GM19467 (cell line): ENCODE results near the gene HS1BP3.

Source experiments
- ATAC-seq: cut with Tn5 transposase; IDR thresholded peaks from one replicate; pipeline ENCODE4 v1.9.1; 2021; ENCODE audit warnings: mild to moderate bottlenecking, moderate library complexity; ENCODE audit not compliant: unreplicated experiment

Gene HS1BP3

DNA sequence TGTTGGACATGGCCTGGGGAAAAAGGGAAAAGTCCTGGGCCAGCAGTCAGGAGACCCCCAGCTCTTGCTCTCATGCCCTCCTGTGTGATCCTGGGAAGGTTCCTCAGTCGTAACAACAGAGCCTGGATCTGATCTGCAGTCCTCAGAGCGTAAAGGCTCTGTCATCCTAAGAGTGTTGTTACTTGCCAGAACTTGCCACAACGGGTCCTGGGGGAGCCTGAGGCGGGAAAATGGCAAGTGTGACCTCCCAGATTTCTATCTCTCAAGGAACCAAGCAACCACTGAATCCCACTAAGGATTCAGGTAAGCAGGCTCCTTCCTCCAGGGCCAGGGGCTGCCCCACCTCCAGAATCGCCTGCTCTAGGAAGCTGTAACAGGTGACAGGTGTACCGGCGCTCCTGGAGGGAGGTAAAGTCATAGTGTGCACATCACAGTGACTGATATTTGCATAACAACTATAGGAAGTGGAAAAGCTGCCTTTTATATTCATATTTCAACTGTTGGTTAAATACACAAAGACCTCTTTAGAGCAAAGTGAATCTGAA is 18.4 kb downstream of the HS1BP3 start:
- no peak for ATAC-seq

DNA sequence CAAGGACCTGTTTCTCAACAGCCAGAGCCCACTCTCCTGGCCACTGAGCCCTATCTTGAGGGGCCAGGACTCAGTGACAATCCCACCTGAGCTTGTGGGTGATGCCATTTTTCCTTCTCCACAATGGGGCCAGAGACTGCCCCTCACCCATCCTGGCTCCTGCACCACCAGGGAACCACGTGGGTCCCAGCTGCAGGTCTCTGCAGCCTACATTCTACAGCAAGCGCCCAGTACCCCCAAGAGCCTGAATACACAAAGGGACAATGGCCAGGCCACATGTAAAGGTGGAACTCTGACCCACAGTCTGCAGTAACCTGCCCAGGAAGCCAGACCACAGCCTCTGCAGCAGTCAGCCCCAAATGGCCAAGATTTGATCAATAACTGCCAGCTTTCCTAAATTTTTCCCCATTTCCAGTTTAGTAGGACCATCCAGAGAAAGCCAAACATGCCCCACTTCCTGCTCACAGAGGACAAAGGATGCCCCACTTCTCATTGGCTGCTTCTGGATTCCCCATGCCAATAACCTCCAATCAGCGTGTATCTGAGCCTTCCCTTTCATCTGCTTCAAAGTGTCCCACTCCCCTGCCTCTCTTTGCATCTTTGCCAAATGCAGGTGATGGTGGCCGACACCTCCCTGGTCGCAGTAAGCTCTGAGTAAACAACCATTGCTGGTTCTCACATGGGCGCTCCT is 19.1 kb downstream of the HS1BP3 start:
- ATAC-seq = no peak

DNA sequence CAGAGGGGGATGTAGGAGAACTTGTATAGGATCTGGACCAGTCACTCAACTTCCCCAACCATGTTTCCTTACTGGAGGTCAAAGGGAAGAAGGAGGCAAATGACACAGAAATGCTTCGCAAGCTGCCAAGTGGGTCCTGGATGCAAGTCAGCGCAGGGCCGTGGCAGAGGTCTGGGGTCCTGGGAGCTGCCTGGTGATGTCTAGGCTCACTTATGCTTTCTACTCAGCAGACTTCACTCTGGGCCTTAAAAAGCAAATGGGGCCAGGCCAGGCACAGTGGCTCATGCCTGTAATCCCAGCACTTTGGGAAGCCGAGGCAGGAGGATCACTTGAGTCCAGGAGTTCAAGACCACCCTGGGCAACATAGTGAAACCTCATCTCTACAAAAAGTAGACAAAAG is 19.9 kb downstream of the HS1BP3 start:
- no peak for ATAC-seq

DNA sequence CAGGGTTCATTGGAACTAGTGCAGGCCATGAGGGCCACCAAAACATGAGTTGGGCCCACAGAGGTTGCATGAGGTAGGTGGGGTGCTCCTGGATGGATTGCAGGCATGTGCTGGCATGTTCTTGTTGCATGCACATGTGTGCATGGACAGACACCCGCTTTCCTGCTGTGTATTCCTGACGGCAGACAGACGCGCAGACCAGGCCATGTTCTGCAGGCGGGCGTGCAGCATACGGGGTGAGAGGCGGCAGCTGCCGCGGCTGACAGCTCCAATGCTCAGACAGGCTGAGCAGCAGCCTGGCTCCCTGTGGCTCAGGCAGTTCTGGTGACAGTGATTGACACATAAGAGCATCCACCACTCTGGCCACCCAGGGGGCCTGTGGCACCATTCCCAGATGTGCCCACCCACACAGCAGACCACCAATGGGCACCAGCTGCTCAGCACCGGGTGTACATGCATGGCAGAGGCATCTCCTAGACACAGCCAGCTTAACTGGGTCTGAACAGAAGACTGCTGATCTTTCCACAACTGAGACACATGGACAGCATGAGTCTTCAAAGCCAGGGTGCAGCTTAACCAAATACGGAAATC is 21.2 kb downstream of the HS1BP3 start:
- no peak for ATAC-seq

DNA sequence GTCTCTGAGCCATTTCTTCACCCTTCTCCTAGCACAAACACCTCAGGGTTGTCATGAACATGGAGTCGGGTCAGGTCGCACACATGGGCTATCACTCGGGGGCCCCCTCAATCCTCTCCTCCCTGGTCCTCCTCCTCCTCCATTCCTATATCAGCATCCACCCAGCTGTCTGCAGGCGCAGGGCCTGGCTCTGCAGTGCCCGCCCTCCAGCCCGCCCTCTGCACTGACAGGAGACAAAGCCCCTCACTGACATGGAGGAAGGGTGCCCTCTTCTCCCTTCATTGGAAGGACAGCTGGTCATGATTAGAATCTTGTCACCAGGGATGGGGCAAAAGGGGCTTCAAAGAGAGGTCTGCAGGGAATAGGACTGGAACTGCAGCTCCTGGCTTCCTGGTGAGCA is 21.7 kb downstream of the HS1BP3 start:
- ATAC-seq = no peak

DNA sequence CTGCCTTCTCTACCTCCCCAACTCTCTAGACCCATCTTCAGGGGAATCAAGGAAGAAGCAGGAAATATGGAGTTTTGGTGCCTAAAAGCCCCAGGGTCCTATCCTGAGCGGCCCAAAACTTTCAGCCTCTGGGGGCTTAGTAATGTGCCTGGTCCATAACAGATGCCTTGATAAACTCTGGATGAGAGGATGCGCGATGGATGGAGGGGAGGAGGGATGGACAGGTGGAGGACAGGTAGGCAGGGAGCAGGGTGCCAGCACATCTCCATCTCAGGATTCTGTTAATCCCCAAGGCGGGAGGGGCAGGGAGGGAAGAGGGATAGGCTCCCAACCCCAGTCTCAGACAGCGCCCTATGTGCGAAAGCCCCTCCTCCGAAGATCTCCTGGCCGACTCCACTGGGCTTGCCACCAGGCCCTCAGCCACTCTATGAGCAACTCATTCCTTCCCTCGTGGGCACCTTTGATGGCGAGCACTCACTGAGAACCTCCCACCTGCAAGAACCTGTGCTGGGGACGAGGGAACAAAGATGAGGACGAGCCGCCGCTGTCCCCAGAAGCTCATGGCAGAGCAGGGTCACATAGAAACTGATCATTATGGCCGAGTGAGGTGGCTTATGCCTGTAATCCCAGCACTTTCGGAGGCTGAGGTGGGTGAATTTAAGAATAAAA is 23.1 kb downstream of the HS1BP3 start:
- ATAC-seq = no peak

DNA sequence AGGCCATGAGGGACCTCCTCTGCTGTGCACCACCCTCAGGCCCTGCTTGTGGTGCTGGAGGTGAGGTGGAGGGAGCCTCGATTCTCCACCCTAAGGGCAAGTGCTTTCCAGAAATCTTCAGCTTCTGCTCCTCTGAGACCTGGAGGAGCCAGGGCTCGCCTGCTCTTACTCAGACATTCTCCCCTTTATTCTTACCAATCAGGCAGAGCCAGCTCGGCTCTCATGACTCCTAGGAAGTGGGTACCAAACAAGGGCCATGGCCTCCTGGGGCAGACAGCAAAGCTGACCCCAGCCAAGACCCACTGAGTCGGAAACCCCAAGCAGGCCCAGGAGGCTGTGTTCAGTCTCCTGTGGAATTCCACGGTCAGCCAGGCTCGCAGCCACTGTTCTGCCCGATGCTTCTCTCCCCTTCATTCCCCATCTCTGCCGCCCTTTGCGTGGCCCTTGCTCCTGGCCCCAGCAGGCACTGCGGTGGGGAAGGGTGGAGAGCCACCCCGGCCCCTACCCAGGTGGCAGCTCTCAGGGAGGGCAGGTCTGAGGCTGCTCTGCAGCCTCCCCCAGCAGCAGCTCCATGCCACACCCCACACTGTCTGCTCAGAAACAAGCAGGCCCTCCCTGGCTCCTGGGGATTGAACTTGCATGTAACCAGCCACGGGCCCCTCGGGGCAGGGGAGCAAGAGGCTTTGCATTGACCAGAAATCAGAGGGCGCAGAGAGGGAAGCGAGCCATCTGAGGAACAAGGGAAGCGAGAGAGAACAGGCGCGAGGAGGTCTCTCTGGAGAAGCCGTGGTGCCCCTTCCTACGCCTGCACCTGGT is 24.0 kb downstream of the HS1BP3 start:
- ATAC-seq = no peak

DNA sequence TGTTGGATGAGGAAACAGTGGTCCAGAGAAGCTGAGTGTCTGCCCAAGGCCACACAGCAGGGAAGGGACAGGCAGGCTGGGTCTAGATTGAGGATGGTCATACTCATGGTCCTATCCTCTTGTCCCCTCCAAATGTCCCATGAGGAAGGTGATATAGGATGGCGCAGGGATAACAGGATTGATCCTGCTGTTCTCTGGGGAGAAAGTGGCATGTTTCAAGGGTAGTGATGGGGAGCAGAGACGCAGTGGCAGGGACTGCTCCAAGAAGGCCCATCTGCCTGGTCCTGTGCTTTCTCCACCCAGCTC is 24.6 kb downstream of the HS1BP3 start:
- no peak for ATAC-seq

DNA sequence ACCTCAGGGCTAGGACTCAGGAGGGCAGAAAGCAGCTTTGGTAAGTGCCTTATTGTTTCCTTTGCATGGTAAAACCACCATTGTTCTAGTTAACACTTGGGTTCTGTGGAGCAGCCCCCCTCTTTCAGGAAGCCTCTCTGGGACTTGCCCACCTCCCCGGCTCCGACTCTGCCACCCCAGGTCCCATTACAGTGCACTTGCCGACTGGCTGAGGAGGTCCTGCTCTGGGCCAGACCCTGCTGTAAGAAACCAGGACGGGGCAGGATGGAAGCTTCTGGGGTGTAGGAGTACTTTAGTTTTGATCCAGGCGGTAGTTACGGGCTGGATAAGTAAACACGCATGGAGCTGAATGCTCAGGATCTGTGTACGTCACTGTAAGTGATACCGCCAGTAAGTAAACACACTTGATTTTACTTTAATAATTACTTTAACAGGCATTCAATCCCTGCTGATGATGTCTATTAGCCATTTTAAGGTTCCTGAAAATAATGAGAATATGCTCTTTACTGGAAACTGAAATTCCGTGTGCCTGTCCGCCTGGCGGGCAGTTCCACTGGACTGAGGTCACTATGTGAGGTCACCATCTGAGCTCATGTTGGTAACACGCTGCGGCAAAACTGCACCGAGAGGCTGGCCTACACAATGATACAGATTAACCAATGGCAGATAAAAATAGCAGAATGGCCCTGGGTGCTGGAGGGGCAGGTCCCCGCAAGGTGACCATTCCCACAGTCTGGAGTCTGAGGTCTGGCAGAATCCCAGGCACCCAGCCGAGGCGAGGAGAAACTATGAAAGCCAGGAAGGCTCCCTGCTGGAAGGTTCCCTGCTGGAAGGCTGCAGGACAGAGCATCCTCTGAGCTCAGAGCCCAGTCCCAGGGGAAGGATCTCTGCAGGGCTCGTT is 25.2 kb downstream of the HS1BP3 start:
- ATAC-seq = no peak

DNA sequence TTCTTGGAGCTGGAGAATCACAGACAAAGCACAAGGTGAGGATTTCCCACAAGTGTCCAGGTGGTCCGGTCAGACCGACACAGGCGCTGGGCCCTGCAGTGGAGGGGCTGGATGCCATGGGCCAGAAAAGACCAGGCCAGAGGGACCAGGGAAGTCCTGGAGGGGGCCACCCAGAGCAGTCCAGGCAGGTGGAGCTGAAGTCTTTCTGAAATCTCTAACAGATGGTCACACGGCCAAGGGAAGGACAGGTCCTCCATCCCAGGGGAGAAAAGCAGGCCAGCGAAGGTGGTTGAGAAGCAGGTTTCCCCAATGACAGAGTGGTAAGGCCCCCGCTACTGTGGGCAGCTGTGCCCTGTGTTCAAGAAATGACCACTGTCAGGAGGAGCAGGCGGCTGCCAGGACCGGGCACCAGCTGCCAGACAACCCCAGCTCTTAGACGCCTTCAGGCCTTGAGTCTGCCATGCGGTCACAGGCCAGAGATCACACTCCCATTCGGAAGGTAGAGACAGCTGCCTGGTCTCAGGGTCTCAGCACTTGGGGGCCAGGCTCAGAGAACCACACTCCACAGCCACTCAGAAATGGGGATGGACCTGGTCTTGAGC is 25.9 kb downstream of the HS1BP3 start:
- ATAC-seq = no peak

DNA sequence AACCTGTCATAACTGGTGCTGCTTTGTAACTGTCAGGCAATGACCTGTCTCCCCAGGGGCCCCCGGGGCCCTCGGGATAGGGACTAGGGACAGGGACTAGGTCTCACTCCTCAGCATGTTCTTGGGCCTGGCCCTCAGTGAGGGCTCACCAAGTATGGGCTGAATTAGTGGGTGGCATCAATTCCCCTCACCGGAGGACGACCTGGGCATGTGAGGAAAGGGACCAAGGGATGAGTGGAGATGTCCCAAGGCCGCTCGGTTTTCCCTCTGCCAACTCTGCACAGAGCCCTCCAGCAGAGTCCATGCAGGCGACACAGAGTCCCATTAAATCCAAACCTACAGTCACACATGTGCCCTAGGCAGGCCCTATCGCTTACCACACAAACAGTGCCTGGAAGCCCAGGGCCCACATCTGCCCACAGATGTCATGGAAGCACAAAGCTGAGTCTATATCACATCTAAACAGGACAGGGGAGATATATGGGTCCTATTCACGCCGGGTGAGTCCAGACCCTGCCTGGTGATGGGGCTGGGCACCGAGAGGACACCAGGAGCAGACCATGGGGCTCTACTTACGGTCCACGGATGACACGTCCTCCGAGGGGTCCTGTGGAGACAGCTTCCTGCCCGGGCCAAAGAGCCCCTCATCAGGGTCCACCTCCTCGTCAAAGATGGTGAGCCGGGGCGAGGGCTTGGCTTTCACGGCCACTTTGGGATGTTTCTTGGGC is 26.6 kb downstream of the HS1BP3 start:
- no peak for ATAC-seq

DNA sequence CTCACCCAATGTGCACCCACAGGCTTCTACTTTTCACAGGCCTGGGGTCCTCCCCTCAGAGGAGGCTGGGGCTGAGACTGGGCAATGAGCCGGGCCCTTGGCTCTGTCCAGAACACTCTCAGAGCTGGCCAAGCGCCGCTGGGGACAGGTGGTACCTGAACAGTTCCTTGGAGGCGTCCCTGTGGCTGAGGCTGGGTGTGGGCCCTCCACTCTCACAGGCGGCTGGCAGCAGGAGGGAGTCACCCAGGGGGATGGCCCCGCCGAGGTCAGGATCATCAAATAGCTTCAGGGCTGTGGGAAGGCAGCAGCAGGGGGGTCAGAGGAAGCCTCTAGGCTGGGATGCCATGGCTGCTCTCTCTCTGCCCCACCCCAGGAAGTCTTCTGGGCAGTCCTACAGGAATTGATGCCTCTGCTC is 27.1 kb downstream of the HS1BP3 start:
- ATAC-seq = no peak

DNA sequence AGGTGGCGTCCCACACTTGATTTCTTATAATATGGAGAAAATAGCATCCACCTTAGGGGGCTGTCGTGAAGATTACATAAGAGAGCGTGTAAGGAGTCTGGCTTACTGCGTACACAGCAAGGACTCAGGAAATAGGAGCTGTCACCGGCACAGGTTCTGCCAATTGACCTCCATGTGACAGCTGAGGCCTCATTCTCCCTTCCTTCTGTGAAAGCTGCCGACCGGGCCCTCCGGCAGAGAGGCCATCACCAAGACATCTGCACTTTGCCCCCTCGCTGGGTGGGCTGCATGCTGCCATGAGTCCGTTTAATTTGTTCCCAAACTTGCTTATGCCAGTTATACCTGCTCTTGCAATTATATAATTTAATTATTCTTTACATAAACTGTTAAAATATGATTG is 27.7 kb downstream of the HS1BP3 start:
- ATAC-seq = no peak

DNA sequence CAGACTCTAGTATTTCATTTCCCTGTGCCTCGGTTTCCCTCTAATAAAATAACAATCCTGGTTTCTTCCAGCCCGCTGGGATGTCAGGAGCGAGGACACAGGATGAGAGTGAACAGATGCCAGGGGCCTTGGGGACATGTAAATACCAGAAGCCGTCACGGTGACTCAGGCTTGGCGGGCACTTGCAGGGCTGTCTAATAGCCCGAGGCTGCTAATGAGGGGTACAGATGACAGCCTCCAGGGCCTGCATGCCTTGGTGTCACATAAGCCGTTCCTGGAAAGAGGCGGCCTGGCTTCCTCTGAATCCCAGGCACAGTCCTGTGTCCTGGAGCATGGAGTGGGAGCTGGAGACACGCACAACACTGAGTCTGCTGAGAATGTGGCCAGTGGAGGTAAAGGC is 28.2 kb downstream of the HS1BP3 start:
- no peak for ATAC-seq

DNA sequence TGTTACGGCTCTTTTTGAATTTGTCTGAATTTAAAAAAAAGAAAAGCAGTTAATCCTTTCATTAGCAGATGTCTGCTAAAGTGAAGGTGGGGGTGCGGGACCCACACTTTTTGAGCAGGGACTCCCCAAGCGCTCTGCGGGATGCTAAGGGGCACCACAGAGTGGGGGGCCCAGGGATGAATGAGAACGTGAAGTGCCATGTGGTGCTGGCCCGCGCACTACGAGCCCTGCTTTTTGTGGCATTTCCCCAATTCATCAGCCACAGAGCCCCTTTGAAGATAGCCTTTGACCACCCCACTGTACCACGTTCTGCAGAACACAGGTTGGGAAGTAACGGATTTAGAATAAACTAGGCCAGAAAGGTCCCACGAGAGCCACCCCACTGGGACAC is 28.6 kb downstream of the HS1BP3 start:
- ATAC-seq = no peak

DNA sequence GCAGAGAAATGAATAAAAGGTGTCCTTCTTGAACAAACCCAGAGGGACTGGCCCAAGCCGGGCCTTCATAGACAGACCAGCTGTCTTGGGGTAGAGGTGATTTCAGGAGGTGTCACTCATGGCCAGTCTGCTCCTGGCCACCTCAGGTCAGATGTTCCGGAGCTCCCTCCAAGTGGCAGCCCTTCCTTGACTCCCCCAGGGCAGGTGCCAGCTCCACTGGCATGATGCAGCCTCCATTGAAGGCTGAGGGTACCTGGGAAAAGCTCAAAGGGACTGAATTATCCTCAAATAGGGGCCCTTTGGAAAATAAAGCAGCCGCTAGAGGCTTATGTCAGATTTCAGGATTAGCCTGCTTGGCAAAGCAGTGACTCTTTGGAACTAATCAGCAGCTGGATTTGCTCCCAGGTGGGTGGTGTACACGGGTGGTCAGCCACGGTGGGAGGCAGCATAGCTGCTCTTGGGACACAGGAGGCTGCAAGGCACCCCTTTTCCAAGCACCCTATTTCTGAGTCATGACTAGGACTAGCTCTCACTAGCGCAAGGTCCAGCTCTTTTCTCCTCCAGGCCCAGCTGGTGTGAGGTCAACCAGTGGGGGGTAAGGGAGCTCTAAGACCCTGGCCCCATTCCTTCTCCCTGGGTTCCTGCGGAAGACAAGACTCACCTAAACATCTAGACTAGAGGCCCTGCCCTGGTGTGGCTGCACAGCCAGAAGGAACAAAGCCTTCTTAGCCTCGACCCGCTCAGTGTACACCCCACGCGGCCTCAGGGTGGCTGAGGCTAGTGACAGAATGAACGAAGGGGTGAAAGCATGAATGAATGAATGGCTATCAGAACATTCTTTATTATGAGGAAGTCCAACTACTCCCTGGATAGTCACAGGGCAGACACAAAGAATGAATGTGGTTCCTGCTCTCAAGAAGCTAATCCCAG is 29.3 kb downstream of the HS1BP3 start:
- ATAC-seq = no peak

DNA sequence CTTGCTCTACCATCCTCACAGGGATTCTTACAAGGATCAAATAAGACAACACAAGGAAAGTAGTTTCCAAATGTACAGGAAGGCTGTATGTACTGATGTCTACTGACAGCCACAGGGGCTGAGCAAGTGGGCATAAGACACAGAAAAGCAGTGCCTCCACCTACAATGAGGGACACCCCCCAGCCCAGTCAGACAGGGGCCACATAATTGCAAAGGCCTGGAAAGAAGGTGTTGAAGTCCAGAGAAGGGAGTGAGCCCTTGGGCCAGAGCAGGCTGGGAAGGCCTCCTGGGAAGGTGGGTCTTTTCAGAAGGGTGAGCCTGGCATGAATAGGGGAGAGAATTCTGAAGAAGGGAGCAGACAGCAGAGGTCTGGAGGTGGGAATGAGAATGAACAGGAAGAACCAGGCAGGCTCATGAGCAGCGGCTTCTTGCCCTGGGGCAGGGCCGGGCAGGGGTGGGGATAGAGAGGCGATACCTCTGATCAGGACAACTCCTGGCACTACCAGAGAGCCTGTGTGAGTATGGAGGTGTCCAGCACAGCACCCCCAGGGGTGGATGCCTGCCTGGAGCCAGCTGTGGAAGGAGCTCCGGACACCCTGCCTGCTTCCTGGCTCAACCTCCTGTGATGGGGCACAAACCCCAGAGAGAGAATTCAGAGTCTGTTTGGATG is 30.1 kb downstream of the HS1BP3 start:
- ATAC-seq = no peak

DNA sequence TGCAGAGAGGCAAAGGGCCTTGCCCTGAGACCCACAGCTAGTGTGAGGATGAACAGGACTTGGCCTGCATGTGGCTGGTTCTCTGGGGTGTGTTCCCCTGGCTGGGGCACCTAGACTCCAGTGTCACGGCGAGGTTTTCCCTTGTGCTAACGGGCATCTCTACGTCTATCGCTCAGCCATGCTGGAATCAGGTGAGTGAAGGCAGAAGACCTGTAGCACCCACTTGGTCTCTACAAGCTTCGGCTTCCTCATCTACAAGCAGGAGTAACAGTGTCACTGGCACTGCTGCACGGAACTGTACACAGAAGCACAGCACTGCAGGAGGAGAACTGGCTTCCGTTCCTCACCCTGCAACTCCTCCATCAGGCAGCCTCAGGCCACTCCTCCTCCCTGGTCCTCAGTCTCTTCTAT is 30.6 kb downstream of the HS1BP3 start:
- no peak for ATAC-seq
